Activated CD4-positive, alpha-beta memory T cell treated with anti-CD3 and anti-CD28 coated beads for 36 hours (primary cell): ENCODE results near the gene CD52. TPM values are rescaled to one million over a fixed set of nuclear protein-coding genes. Genes with fewer than 3 reads are reported as not detected.

Experiments
- total RNA-seq, 2 experiments: library from RNA; stranded (reverse); gene quantifications; one replicate each; pipeline ENCODE4 v1.2.3, GENCODE V29; 2021

CD52 gene
- total RNA-seq, 2 experiments from 2014 or later: 261 to 291 TPM

Other genes with a start within 250 kb of the CD52 start
- gene PDIK1L, start 206.1 kb upstream of the CD52 start, total RNA-seq: 10 to 100 TPM; 14.9 to 15.2 TPM
- not detected for gene FAM110D, start 158.9 kb upstream of the CD52 start, total RNA-seq
- gene C1orf232, start 149.0 kb upstream of the CD52 start, total RNA-seq: not detected
- 10 to 100 TPM; 37.4 to 38.0 TPM for gene ZNF593, start 148.1 kb upstream of the CD52 start, total RNA-seq
- gene ZNF593OS, start 146.1 kb upstream of the CD52 start, total RNA-seq: not detected
- 1 to 10 TPM; 1.3 to 1.5 TPM for gene CNKSR1, start 140.5 kb upstream of the CD52 start, total RNA-seq
- not detected for gene CATSPER4, start 127.4 kb upstream of the CD52 start, total RNA-seq
- gene CEP85, start 83.8 kb upstream of the CD52 start, total RNA-seq: 10 to 100 TPM; 30.3 to 32.6 TPM
- 100 to 1,000 TPM; 305 to 320 TPM for gene SH3BGRL3, start 37.9 kb upstream of the CD52 start, total RNA-seq
- 10 to 100 TPM; 24.5 to 26.1 TPM for gene UBXN11, start 11.3 kb upstream of the CD52 start, total RNA-seq
- 1 to 10 TPM; 1.3 to 1.6 TPM for gene CRYBG2, start 36.2 kb downstream of the CD52 start, total RNA-seq
- not detected for gene ZNF683, start 54.8 kb downstream of the CD52 start, total RNA-seq
- gene LIN28A, start 92.9 kb downstream of the CD52 start, total RNA-seq: not detected
- gene DHDDS, start 114.4 kb downstream of the CD52 start, total RNA-seq: 10 to 100 TPM; 41.9 to 45.5 TPM
- gene HMGN2, start 154.5 kb downstream of the CD52 start, total RNA-seq: 100 to 1,000 TPM; 755 to 762 TPM
- gene RPS6KA1, start 211.8 kb downstream of the CD52 start, total RNA-seq: 100 to 1,000 TPM; 109 to 112 TPM